ENCODE measurements around the gene PLXNA3. TPM values are rescaled to one million over a fixed set of nuclear protein-coding genes. Genes with fewer than 3 reads are reported as not detected.

PLXNA3 gene
- total RNA-seq, 1 experiment from 2014 or later, result 36.3 TPM

DNA sequence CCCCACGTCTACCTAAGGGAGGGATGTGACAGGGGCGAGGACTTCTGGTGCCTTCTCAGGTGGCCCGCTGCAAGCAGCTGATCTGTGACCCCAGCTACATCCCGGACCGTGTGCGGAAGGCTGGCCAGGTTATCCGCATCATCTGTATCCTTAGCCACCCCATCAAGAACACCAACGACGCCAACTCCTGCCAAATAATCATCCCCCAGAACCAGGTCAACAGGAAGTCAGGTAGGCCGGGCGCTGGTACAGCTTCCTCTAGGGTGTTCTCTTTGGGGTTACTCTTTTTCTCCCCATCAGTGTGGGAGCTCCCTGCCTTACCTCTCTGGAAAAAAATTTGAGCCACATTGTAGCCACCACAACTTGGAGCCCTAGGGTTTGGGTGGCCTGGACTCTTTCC lies 16.5 kb upstream of the PLXNA3 start:
- H3K9me3 Mint-ChIP-seq, result peaks cover 56 to 75% of the 10 kb centered on the region in 2 experiments
- Histone ChIP-seq H3K4me1 (ENCODE audit: insufficient read depth, low read length) (no peaks in the 10 kb centered on the region), H2AFZ (ENCODE audit: low read length) (no peak overlapping the region), H3K18ac (ENCODE audit: insufficient read length, low read depth, low read length) (no peak overlapping the region), H3K23me2 (ENCODE audit: insufficient read length, low read depth, low read length, poor library complexity, severe bottlenecking) (peaks cover 10% of the 10 kb centered on the region), H2BK15ac (ENCODE audit: low read depth, low read length) (no peak overlapping the region), H3K27me3 (ENCODE audit: insufficient read depth, low read length) (no peaks in the 10 kb centered on the region), H4K8ac (replicated peaks; ENCODE audit: insufficient read length, low read depth, low read length) (no peak overlapping the region), H2BK5ac (ENCODE audit: insufficient read length, low read length) (no peak overlapping the region), H4K20me1 (ENCODE audit: control insufficient read depth, insufficient read depth, insufficient read length) (no peaks in the 10 kb centered on the region), H3K56ac (ENCODE audit: insufficient read length, low read depth, low read length) (no peak overlapping the region), H2BK20ac (ENCODE audit: low read depth, low read length, poor library complexity, severe bottlenecking) (no peak overlapping the region), H3K23ac (ENCODE audit: insufficient read length, low read depth, low read length) (no peak overlapping the region), H3K79me1 (ENCODE audit: insufficient read depth, low read depth, low read length, poor library complexity, severe bottlenecking) (no peaks in the 10 kb centered on the region), H3K9ac (ENCODE audit: extremely low read depth, insufficient read length, low read length) (no peak overlapping the region), H2AK5ac (ENCODE audit: insufficient read length, low read length) (no peak overlapping the region), H3K9me3 (ENCODE audit: control insufficient read depth, low read depth, low read length) (peaks cover 28% of the 10 kb centered on the region), H3K14ac (ENCODE audit: insufficient read depth, low read length) (no peak overlapping the region), H3K4ac (ENCODE audit: low read depth, low read length) (no peak overlapping the region), H3K27ac (ENCODE audit: insufficient read length, low read depth, low read length) (no peak overlapping the region), H3K4me2 (ENCODE audit: insufficient read depth, insufficient read length, low read length) (no peak overlapping the region), H4K91ac (ENCODE audit: insufficient read length, low read depth, low read length) (no peak overlapping the region), H2BK12ac (ENCODE audit: insufficient read length, low read depth, low read length) (no peak overlapping the region), H2BK120ac (ENCODE audit: low read depth, low read length, poor library complexity, severe bottlenecking) (no peak overlapping the region), H3K79me2 (ENCODE audit: insufficient read depth, low read length) (peaks cover 2% of the 10 kb centered on the region; the same call in 1 of the 2 replicates), H3T11ph (ENCODE audit: low read length) (no peak overlapping the region), H4K5ac (ENCODE audit: insufficient read length, low read depth, low read length) (no peak overlapping the region)
- TF ChIP-seq, protein P1, sequence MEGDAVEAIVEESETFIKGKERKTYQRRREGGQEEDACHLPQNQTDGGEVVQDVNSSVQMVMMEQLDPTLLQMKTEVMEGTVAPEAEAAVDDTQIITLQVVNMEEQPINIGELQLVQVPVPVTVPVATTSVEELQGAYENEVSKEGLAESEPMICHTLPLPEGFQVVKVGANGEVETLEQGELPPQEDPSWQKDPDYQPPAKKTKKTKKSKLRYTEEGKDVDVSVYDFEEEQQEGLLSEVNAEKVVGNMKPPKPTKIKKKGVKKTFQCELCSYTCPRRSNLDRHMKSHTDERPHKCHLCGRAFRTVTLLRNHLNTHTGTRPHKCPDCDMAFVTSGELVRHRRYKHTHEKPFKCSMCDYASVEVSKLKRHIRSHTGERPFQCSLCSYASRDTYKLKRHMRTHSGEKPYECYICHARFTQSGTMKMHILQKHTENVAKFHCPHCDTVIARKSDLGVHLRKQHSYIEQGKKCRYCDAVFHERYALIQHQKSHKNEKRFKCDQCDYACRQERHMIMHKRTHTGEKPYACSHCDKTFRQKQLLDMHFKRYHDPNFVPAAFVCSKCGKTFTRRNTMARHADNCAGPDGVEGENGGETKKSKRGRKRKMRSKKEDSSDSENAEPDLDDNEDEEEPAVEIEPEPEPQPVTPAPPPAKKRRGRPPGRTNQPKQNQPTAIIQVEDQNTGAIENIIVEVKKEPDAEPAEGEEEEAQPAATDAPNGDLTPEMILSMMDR (conservative IDR thresholded peaks at IDR 0.05), result no peak
- H3K27me3 Mint-ChIP-seq (ENCODE audit: low read depth), result no peaks in the 10 kb centered on the region; the same call in 1 of the 2 replicates
- peaks cover 8 to 10% of the 10 kb centered on the region in 2 experiments for H3K4me1 Mint-ChIP-seq
- peaks cover 21 to 60% (median 57%) of the 10 kb centered on the region in 3 experiments; a peak in 6 of 7 replicates for H3K36me3 Mint-ChIP-seq (ENCODE audit: insufficient read depth in 1 of 3, low read depth in 3 of 3)
- no peak overlapping the region for H3K27ac Mint-ChIP-seq
- H3K4me3 Mint-ChIP-seq, result no peak overlapping the region
- no CpG with 5 or more reads among the region's 11 CpGs for WGBS (ENCODE audit: extremely low coverage, insufficient read length, low lambda C conversion rate)
- no peak for DNase-seq
